Breast epithelium (tissue), 4 donors: ENCODE measurements around the gene AGXT2. TPM values are rescaled to one million over a fixed set of nuclear protein-coding genes. Genes with fewer than 3 reads are reported as not detected.

Source experiments
- DNase-seq, 2 donors: peaks; one replicate each; pipeline ENCODE4 v3.0.0-alpha.2; 2019; ENCODE audit warnings: low spot score in 2 of 2
- H3K27ac ChIP-seq, 2 donors: fragments of 200-600 bp; sonication (generic) in 1 of 2; one replicate each; pipeline ENCODE4 v1.5.1; 2016 to 2019; ENCODE audit warnings: mild to moderate bottlenecking in 1 of 2
- H3K27me3 ChIP-seq, 2 donors: fragments of 200-600 bp; sonication (generic) in 1 of 2; one replicate each; pipeline versions ENCODE4 v1.5.1 to v1.6.0; 2017 to 2019; ENCODE audit warnings: control low read depth in 1 of 2, mild to moderate bottlenecking in 1 of 2
- H3K36me3 ChIP-seq: fragments of 200-600 bp; one replicate; pipeline ENCODE4 v1.5.1; 2019
- H3K4me1 ChIP-seq, 2 donors: fragments of 200-600 bp; sonication (generic); one replicate each; pipeline ENCODE4 v1.5.1; 2016 to 2019; ENCODE audit warnings: control low read depth in 1 of 2
- H3K4me3 ChIP-seq, 3 donors: fragments of 200-600 bp; sonication (generic); 1 replicate in 2 of 3; 2 replicates in 1 of 3; pipeline ENCODE4 v1.5.1; 2016 to 2019; ENCODE audit warnings: mild to moderate bottlenecking in 3 of 3, moderate library complexity in 2 of 3
- H3K9me3 ChIP-seq, 2 donors: fragments of 200-600 bp; sonication (generic) in 1 of 2; one replicate each; pipeline ENCODE4 v1.5.1; 2016 to 2019; ENCODE audit warnings: control low read depth in 1 of 2
- CTCF ChIP-seq, 3 donors: fragments of 450-650 bp; IDR thresholded peaks; one replicate each; pipeline ENCODE4 v1.5.1; 2016 to 2017; ENCODE audit warnings: antibody characterized with exemption in 3 of 3, mild to moderate bottlenecking in 3 of 3, moderate library complexity in 3 of 3
- POLR2A ChIP-seq: fragments of 450-650 bp; IDR thresholded peaks from one replicate; pipeline ENCODE4 v1.6.1; 2016; ENCODE audit warnings: antibody characterized with exemption, mild to moderate bottlenecking, moderate library complexity
- POLR2AphosphoS5 ChIP-seq, 3 donors: sonication (generic); formaldehyde crosslinking; IDR thresholded peaks; one replicate each; pipeline ENCODE4 v1.6.1; 2017; ENCODE audit warnings: antibody characterized with exemption in 3 of 3
- intact Hi-C: fragments of 100-400 bp; cut with DNase I; formaldehyde crosslinking; loops from one replicate; pipeline ENCODE4 v1.15.1; 2023; ENCODE audit warnings: low total_unique reads
- total RNA-seq, 3 donors: library from RNA; depleted of rRNA; stranded (reverse); fragments of >200 nt; gene quantifications; one replicate each; pipeline ENCODE4 v1.1.0, GENCODE V29; 2016

AGXT2 gene
- total RNA-seq, 3 donors from 2014 or later, result not detected

GRCh38 chr5:35082530-35082929 is 34.8 kb upstream of the AGXT2 start:
- no peak for TF ChIP-seq POLR2A
- no peak for TF ChIP-seq POLR2AphosphoS5 (IDR thresholded peaks at IDR 0.05)
- TF ChIP-seq CTCF (IDR thresholded peaks at IDR 0.05), result no peak
- intact Hi-C loops, result no loop called here
- no peaks in the 10 kb centered on the region for H3K9me3 ChIP-seq
- no peak overlapping the region for H3K27ac ChIP-seq
- H3K4me3 ChIP-seq, result no peak overlapping the region
- no peaks in the 10 kb centered on the region for H3K36me3 ChIP-seq
- no peaks in the 10 kb centered on the region for H3K4me1 ChIP-seq
- no peaks in the 10 kb centered on the region for H3K27me3 ChIP-seq
- DNase-seq, result no peak

GRCh38 chr5:35081134-35081533 is 33.4 kb upstream of the AGXT2 start:
- no peaks in the 10 kb centered on the region for H3K9me3 ChIP-seq
- no peaks in the 10 kb centered on the region for H3K36me3 ChIP-seq
- no peak overlapping the region for H3K27ac ChIP-seq
- DNase-seq, result no peak
- no peak for TF ChIP-seq POLR2AphosphoS5 (IDR thresholded peaks at IDR 0.05)
- TF ChIP-seq POLR2A, result no peak
- TF ChIP-seq CTCF (IDR thresholded peaks at IDR 0.05), result no peak
- H3K27me3 ChIP-seq, result no peaks in the 10 kb centered on the region
- H3K4me3 ChIP-seq, result no peak overlapping the region
- intact Hi-C loops, result no loop called here
- no peaks in the 10 kb centered on the region for H3K4me1 ChIP-seq

GRCh38 chr5:35073160-35073559 is 25.4 kb upstream of the AGXT2 start:
- intact Hi-C loops, result no loop called here
- no peak for DNase-seq
- Histone ChIP-seq H3K27ac (no peak overlapping the region), H3K4me1 (no peaks in the 10 kb centered on the region), H3K9me3 (no peaks in the 10 kb centered on the region), H3K36me3 (no peaks in the 10 kb centered on the region), H3K4me3 (no peak overlapping the region), H3K27me3 (no peaks in the 10 kb centered on the region)
- no peak for TF ChIP-seq POLR2A
- no peak for TF ChIP-seq POLR2AphosphoS5 (IDR thresholded peaks at IDR 0.05)
- TF ChIP-seq CTCF (IDR thresholded peaks at IDR 0.05), result no peak

- Histone ChIP-seq H3K27me3 (no peaks in the 10 kb centered on the region), H3K4me1 (no peaks in the 10 kb centered on the region), H3K27ac (no peak overlapping the region), H3K36me3 (no peaks in the 10 kb centered on the region), H3K9me3 (no peaks in the 10 kb centered on the region), H3K4me3 (no peak overlapping the region)
- DNase-seq, result no peak
- no peak for TF ChIP-seq POLR2A
- TF ChIP-seq CTCF (IDR thresholded peaks at IDR 0.05), result no peak
- no peak for TF ChIP-seq POLR2AphosphoS5 (IDR thresholded peaks at IDR 0.05)
- intact Hi-C loops, result loop anchor here (10.0 kb wide), 1 partner anchor 396 kb away; no protein-coding TSS in a partner anchor
Measured at GRCh38 chr5:35069188-35069587, 21.4 kb upstream of the AGXT2 start.

GRCh38 chr5:35067985-35068384 is 20.2 kb upstream of the AGXT2 start:
- no peaks in the 10 kb centered on the region for H3K4me1 ChIP-seq
- no peak for DNase-seq
- intact Hi-C loops, result loop anchor here (10.0 kb wide), 1 partner anchor 397 kb away; no protein-coding TSS in a partner anchor

More at GRCh38 chr5:35067985-35068384, 20.2 kb upstream of the AGXT2 start:
- Histone ChIP-seq H3K27ac (no peak overlapping the region), H3K4me3 (no peak overlapping the region), H3K9me3 (no peaks in the 10 kb centered on the region), H3K36me3 (no peaks in the 10 kb centered on the region), H3K27me3 (no peaks in the 10 kb centered on the region)
- no peak for TF ChIP-seq CTCF (IDR thresholded peaks at IDR 0.05)
- TF ChIP-seq POLR2AphosphoS5 (IDR thresholded peaks at IDR 0.05), result no peak
- no peak for TF ChIP-seq POLR2A
